ENCODE data around the gene AMT. TPM values are rescaled to one million over a fixed set of nuclear protein-coding genes. Genes with fewer than 3 reads are reported as not detected.
"Not testable (repeated sequence)": the region's sequence is repeated elsewhere in the genome, so short reads cannot be mapped to it uniquely, and the experiment has no call there.

The AMT gene
- total RNA-seq, 1 experiment from 2014 or later, result not detected

GRCh38 chr3:49405570-49405969 is 16.7 kb downstream of the AMT start:
- DNase-seq (ENCODE audit: low read depth); in situ Hi-C loops (cut with HindIII; ENCODE audit: low pct_unique_long_range_greater_than_20kb, low sequenced_read_pairs): not testable (repeated sequence)

- DNase-seq (ENCODE audit: low read depth), result no peak
- in situ Hi-C loops (cut with HindIII; ENCODE audit: low pct_unique_long_range_greater_than_20kb, low sequenced_read_pairs), result no loop called here
Measured at GRCh38 chr3:49403891-49404290, 18.4 kb downstream of the AMT start.

- no peak for DNase-seq (ENCODE audit: low read depth)
- in situ Hi-C loops (cut with HindIII; ENCODE audit: low pct_unique_long_range_greater_than_20kb, low sequenced_read_pairs), result no loop called here
Measured at GRCh38 chr3:49401766-49402165, 20.5 kb downstream of the AMT start.

DNA sequence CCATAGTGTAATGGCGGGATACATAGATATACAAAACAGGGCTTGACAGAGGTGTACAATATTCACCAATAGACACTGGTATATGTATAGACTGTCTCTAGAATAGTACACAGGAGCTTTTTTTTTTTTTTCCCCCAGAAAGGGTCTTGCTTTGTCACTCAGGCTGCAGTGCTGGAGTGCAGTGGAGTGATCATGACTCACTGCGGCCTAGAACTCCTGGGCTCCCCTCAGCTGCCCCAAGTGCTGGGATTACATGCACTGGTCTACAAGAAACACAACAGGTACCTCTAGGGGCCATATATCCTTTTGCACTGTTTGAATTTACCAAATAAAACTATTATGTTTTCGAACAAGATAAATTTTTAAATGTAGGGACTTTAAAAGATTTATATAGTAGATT is 22.8 kb downstream of the AMT start:
- in situ Hi-C loops (cut with HindIII; ENCODE audit: low pct_unique_long_range_greater_than_20kb, low sequenced_read_pairs), result no loop called here
- no peak for DNase-seq (ENCODE audit: low read depth)

DNA sequence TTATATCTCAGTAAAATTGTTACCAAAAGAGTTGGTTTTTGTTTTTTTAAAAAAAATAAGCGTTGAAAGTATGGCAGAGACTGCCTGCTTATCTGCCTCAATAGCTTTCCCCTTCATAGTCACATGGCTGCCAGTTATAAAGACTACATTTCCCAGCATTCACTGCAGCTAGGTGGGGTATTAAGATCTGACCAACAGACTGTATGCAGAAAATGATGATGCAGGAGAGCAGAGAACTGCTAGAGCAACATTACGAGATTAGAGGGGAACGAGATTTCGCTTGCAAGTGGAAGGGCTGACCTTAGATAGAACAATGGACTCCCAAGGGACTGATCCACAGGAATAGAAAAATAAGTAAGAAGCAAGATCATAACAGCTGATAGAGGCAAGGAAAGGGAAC is 24.8 kb downstream of the AMT start:
- DNase-seq (ENCODE audit: low read depth), result no peak

DNA sequence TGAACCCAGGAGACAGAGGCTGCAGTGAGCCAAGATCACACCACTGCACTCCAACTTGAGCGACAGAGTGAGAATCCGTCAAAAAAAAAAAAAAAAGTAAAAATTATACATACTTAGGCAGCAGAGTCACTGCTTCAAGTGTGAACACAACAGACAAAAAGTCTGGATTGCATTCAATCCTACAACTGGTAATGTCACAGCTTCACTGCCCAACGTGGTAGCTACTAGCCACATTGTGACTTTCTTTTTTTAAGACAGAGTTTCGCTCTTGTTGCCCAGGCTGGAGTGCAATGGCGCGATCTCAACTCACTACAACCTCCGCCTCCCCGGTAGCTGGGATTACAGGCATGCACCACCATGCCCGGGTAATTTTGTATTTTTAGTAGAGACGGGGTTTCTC is 31.0 kb downstream of the AMT start:
- DNase-seq (ENCODE audit: low read depth); in situ Hi-C loops (cut with HindIII; ENCODE audit: low pct_unique_long_range_greater_than_20kb, low sequenced_read_pairs): not testable (repeated sequence)

More for the DNA sequence above, 24.8 kb downstream of the AMT start:
- in situ Hi-C loops (cut with HindIII; ENCODE audit: low pct_unique_long_range_greater_than_20kb, low sequenced_read_pairs), result no loop called here

- no peak for DNase-seq (ENCODE audit: low read depth)
- in situ Hi-C loops (cut with HindIII; ENCODE audit: low pct_unique_long_range_greater_than_20kb, low sequenced_read_pairs), result no loop called here
Measured at GRCh38 chr3:49389297-49389696, 33.0 kb downstream of the AMT start.

DNA sequence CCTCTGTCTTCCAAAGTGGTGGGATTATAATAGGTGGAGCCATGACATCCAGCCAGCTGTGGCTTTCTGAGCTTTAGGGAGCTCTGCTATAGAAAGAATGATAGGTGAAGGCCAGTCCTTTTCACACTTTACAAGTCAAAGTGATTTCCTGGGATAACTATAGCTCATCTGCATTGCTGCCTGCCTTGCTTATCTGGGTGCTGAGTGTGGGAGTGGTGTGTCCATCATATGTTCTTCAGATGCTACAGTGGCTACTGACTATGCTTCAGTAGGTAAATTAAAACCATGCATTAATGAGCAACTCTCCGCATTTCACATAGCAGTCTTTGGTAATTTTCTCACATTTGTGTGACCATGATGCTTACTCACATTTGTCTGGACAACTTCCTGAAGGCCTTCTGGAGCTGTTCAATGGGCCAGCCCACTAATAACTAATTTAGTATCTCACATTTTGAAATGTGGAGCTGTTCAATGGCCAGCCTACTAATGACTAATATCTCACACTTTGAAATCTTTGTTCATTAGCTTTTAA is 33.9 kb downstream of the AMT start:
- no peak for DNase-seq (ENCODE audit: low read depth)
- in situ Hi-C loops (cut with HindIII; ENCODE audit: low pct_unique_long_range_greater_than_20kb, low sequenced_read_pairs), result no loop called here

DNA sequence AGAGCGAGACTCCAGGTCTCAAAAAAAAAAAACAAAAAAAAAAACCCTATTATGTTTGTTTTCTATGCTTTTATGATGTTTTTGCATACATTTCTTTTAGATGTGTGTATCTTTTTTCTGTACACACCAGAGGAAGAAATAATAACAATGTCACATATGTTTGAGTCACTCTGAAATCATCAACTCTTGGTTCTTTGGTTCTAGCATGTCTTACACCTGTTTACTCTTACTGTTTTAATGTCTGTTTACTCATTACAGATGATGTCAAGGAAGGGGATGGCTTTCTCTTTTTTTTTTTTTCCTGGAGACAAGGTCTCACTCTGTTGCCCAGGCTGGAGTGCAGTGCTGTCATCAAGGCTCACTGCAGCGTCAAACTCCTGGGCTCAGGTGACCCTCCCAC is 34.6 kb downstream of the AMT start:
- no peak for DNase-seq (ENCODE audit: low read depth)
- in situ Hi-C loops (cut with HindIII; ENCODE audit: low pct_unique_long_range_greater_than_20kb, low sequenced_read_pairs), result no loop called here

DNA sequence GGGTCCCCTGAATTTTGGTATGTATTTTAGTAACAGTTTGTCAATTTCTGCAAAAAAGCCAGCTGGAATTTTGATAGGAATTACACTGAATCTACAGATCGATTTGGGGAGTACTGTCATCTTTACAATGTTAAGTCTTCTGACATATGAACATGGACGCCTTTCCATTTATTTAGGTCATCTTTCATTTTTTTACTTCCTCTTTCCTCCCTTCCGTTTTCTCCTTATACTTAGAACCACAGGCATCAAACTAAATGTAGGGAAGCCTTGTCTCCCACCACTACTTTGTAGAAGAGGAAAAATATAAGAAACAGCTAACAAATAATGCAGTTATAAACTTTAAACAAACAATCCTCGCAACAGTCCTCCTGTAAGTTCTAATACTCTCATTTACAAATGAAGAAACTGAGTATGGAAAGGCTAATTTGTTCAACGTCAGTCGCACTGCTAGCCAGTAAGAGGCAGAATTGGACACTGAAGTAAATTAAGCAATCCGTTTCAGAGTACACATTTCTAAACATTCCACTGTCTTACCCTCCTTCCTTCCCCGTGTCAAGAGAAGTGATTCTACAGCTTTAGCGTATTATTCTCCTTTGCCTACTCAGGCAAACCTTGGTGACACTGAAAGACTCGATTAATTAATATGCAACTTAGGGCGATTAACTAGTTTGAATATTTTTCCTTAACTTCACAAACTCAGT is 36.1 kb downstream of the AMT start:
- in situ Hi-C loops (cut with HindIII; ENCODE audit: low pct_unique_long_range_greater_than_20kb, low sequenced_read_pairs), result no loop called here
- no peak for DNase-seq (ENCODE audit: low read depth)

DNA sequence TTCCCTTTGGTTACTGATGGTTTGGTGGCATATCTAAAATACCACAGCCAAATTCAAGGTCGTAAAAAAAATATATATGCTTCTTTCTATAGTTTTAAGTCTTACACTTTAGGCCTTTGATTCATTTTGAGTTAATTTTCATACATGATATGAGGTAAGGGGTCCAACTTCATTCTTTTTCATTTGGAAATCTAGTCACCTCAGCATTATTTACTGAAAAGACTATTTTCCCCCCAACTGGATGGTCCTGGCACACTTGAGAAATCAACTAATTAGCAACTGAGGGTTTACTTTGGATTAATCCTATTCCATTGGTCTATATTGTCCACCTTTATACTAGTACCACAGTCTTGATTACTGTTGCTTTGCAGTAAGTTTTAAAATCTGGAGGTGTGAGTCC is 36.7 kb downstream of the AMT start:
- no peak for DNase-seq (ENCODE audit: low read depth)
- in situ Hi-C loops (cut with HindIII; ENCODE audit: low pct_unique_long_range_greater_than_20kb, low sequenced_read_pairs), result no loop called here

DNA sequence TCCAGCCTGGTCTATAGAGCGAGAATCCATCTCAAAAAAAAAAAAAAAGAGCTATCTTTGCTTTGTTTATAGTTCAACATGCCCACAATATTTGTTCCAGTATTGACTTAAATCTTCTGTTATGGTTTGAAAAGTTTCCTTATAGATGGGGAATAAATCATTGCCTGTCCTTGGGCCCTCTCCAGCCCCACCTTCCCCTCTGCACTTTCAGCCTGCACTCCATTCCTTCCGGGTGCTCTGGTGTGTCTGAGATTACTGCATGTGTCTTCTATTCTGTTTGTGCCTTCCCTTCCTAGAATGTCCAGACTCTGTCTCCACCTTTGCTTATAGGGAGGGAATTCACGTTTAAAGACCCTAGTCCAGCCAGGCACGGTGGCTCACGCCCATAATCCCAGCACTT is 38.9 kb downstream of the AMT start:
- in situ Hi-C loops (cut with HindIII; ENCODE audit: low pct_unique_long_range_greater_than_20kb, low sequenced_read_pairs), result no loop called here
- DNase-seq (ENCODE audit: low read depth), result no peak

DNA sequence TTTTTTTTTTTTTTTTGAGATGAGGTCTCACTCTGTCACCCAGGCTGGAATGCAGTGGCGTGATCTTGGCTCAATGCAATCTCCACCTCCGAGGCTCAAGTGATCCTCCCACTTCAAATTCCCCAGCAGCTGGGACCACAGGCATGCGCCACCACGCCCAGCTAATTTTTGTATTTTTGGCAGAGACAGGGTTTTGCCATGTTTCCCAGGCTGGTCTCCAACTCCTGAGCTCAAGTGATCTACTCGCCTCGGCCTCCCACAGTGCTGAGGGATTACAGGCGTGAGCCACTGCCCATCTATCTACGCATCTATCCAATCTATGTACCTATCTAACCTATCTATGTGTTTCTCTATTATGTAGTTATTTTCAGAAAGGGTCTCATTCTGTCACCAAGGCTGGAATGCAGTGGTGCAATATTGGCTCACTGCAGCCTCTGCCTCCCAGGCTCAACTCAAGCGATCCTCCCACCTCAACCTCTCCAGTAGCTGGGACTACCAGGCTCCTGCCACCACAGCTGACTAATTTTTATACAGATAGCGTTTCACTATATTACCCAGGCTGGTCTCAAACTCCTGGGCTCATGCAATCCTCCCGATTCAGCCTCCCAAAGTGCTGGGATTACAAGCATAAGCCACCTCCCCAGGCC is 43.9 kb downstream of the AMT start:
- DNase-seq (ENCODE audit: low read depth), result no peak

DNA sequence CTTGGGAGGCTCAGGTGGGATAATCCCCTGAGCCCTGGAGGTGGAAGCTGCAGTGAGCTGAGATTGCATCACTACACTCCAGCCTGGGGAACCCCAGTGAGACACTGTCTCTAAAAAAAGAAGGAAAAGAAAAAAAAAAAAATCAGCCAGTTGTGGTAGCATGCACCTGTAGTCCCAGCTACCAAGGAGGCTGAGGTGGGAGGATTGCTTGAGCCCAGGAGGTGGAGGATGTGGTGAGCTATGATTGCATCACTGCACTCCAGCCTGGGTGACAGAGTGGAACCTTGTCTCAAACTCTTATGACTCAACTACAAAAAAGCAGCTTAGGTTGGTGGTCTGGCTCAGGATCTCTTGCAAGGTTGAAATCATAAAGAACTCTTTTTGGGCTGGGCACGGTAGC is 44.8 kb downstream of the AMT start:
- in situ Hi-C loops (cut with HindIII; ENCODE audit: low pct_unique_long_range_greater_than_20kb, low sequenced_read_pairs), result no loop called here
- no peak for DNase-seq (ENCODE audit: low read depth)

More for the DNA sequence above, 43.9 kb downstream of the AMT start:
- in situ Hi-C loops (cut with HindIII; ENCODE audit: low pct_unique_long_range_greater_than_20kb, low sequenced_read_pairs), result no loop called here

GRCh38 chr3:49371946-49372345 is 50.3 kb downstream of the AMT start:
- no peak for DNase-seq (ENCODE audit: low read depth)
- in situ Hi-C loops (cut with HindIII; ENCODE audit: low pct_unique_long_range_greater_than_20kb, low sequenced_read_pairs), result no loop called here

- in situ Hi-C loops (cut with HindIII; ENCODE audit: low pct_unique_long_range_greater_than_20kb, low sequenced_read_pairs), result no loop called here
- no peak for DNase-seq (ENCODE audit: low read depth)
Measured at GRCh38 chr3:49370585-49371290, 51.5 kb downstream of the AMT start.

All from Caki2 (cell line).